Measurements from ENCODE around the gene GATA3. TPM values are rescaled to one million over a fixed set of nuclear protein-coding genes. Genes with fewer than 3 reads are reported as not detected.

GATA3 gene
- total RNA-seq, 1 donor from 2014 or later: 17.6 TPM

GRCh38 chr10:8032558-8032957, 21.9 kb upstream of the GATA3 start:
- Mint-ChIP-seq H3K27me3 (ENCODE audit: low read depth, unreplicated experiment) (peaks cover 51% of the 10 kb centered on the region), H3K4me3 (ENCODE audit: unreplicated experiment) (no peak overlapping the region), H3K4me1 (ENCODE audit: low read depth, unreplicated experiment) (peaks cover 4% of the 10 kb centered on the region), H3K27ac (ENCODE audit: unreplicated experiment) (no peak overlapping the region), H3K36me3 (ENCODE audit: low read depth, unreplicated experiment) (no peaks in the 10 kb centered on the region), H3K9me3 (ENCODE audit: unreplicated experiment) (peaks cover 11% of the 10 kb centered on the region)
- no peak overlapping the region for H3K4me2 ChIP-seq (ENCODE audit: low read length)
- no peaks in the 10 kb centered on the region for H3K79me2 ChIP-seq (ENCODE audit: insufficient read depth, low read length)
- no peak overlapping the region for H3K27ac ChIP-seq (ENCODE audit: low read depth, low read length)
- TF ChIP-seq CTCF (IDR thresholded peaks at IDR 0.05; ENCODE audit: insufficient read depth, low read depth, low read length) (no peak), EZH2 (IDR thresholded peaks at IDR 0.05; ENCODE audit: insufficient read depth, low read length) (no peak)
- H3K27me3 ChIP-seq (ENCODE audit: insufficient read depth, low read length): peaks cover 52% of the 10 kb centered on the region
- FAIRE-seq: no peak
- H3K4me1 ChIP-seq (ENCODE audit: insufficient read depth, low read length): peaks cover 6% of the 10 kb centered on the region
- H2AFZ ChIP-seq (ENCODE audit: low read depth, low read length): no peak overlapping the region
- H3K36me3 ChIP-seq (ENCODE audit: insufficient read depth, low read length): no peaks in the 10 kb centered on the region
- H4K20me1 ChIP-seq (ENCODE audit: insufficient read depth, low read length): no peaks in the 10 kb centered on the region
- no peak for DNase-seq (ENCODE audit: low read depth)
- peaks cover 5% of the 10 kb centered on the region for H3K9me3 ChIP-seq (ENCODE audit: insufficient read depth, low read depth, low read length)
- H3K4me3 ChIP-seq (ENCODE audit: insufficient read depth, low read depth, low read length): no peak overlapping the region
- no peak overlapping the region for H3K9ac ChIP-seq (ENCODE audit: low read length)

DNA sequence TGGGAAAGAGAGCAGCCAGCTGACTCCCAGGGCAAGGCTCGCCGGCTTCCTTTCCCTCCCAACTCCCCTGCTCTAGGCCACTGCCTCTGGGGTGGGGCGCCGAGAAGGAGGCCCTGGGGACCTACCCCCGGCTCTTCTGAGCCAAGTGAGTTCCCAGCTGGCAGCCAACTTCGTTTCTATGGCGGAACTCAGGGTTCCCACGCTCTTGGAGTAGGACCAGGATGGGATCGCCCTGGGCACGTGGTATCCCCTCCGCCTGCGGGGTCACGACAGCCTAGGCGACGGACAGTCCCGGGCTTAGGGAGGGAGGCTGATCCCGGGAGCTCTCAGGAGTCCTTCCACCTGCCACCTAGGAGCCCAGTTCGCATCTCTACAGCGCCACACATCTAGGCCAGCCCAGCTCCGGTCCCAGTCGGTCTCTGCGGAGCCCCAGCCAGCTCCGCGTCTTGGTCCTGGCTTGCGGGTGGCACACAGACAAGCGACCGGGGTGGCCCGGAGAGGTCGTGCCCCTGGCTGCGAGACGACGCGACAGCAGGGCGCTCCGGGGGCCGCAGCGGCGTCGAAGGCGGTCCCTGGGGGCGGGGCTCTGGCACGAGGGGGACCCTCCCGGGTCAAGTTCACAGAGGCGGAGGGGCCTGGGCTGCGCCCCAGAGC, 20.5 kb upstream of the GATA3 start:
- no peaks in the 10 kb centered on the region for H3K36me3 Mint-ChIP-seq (ENCODE audit: low read depth, unreplicated experiment)
- H4K20me1 ChIP-seq (ENCODE audit: insufficient read depth, low read length): peaks cover 6% of the 10 kb centered on the region
- no peaks in the 10 kb centered on the region for H3K36me3 ChIP-seq (ENCODE audit: insufficient read depth, low read length)
- no peaks in the 10 kb centered on the region for H3K79me2 ChIP-seq (ENCODE audit: insufficient read depth, low read length)
- peaks cover 20% of the 10 kb centered on the region for H3K9me3 Mint-ChIP-seq (ENCODE audit: unreplicated experiment)
- H3K4me1 Mint-ChIP-seq (ENCODE audit: low read depth, unreplicated experiment): peaks cover 4% of the 10 kb centered on the region
- H3K4me2 ChIP-seq (ENCODE audit: low read length): peak overlapping the region; percentile 69
- peaks cover 65% of the 10 kb centered on the region for H3K27me3 Mint-ChIP-seq (ENCODE audit: low read depth, unreplicated experiment)
- H3K4me3 Mint-ChIP-seq (ENCODE audit: unreplicated experiment): no peak overlapping the region
- H3K4me1 ChIP-seq (ENCODE audit: insufficient read depth, low read length): peaks cover 6% of the 10 kb centered on the region
- peak; percentile 53 for TF ChIP-seq EZH2 (IDR thresholded peaks at IDR 0.05; ENCODE audit: insufficient read depth, low read length)
- no peak for TF ChIP-seq CTCF (IDR thresholded peaks at IDR 0.05; ENCODE audit: insufficient read depth, low read depth, low read length)
- no peak overlapping the region for H3K27ac ChIP-seq (ENCODE audit: low read depth, low read length)
- H3K9me3 ChIP-seq (ENCODE audit: insufficient read depth, low read depth, low read length): peaks cover 5% of the 10 kb centered on the region
- no peak overlapping the region for H2AFZ ChIP-seq (ENCODE audit: low read depth, low read length)
- peaks cover 65% of the 10 kb centered on the region for H3K27me3 ChIP-seq (ENCODE audit: insufficient read depth, low read length)
- no peak overlapping the region for H3K4me3 ChIP-seq (ENCODE audit: insufficient read depth, low read depth, low read length)
- no peak overlapping the region for H3K27ac Mint-ChIP-seq (ENCODE audit: unreplicated experiment)
- H3K9ac ChIP-seq (ENCODE audit: low read length): no peak overlapping the region
- FAIRE-seq (no peak), DNase-seq (ENCODE audit: low read depth) (no peak)

DNA sequence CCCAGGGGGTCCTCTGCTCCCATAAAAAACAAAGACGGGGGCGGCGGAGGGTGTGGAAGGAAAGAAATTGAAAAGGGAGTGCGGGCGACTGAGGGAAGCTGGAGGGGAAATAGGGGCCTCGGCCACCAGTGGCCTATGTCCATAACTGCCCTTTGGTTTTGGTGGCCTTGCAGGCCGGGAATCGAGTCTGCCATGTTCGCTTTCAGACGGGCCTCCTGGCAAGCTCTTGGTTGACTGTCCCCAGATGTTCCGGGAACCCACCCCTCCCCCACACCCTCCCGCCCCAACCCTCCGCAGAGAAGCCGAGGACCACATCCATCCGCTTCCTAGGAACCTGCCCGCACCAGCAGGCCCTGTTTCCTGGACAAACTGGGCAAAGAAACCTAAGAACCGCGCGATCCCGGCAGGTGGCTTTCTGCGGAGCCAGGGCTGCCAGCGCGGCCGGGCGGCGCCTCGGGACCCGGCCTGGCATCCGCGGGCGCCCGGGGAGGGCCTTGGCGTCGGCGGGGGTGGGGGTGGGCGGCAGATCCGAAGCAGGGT, 20.0 kb upstream of the GATA3 start:
- H3K27me3 ChIP-seq (ENCODE audit: insufficient read depth, low read length): peaks cover 71% of the 10 kb centered on the region
- no peak overlapping the region for H3K4me3 Mint-ChIP-seq (ENCODE audit: unreplicated experiment)

More for the DNA sequence above, 20.0 kb upstream of the GATA3 start:
- Mint-ChIP-seq H3K27me3 (ENCODE audit: low read depth, unreplicated experiment) (peaks cover 71% of the 10 kb centered on the region), H3K4me1 (ENCODE audit: low read depth, unreplicated experiment) (peaks cover 4% of the 10 kb centered on the region), H3K9me3 (ENCODE audit: unreplicated experiment) (peaks cover 21% of the 10 kb centered on the region), H3K36me3 (ENCODE audit: low read depth, unreplicated experiment) (no peaks in the 10 kb centered on the region), H3K27ac (ENCODE audit: unreplicated experiment) (no peak overlapping the region)
- Histone ChIP-seq H3K4me3 (ENCODE audit: insufficient read depth, low read depth, low read length) (no peak overlapping the region), H3K9ac (ENCODE audit: low read length) (no peak overlapping the region), H3K27ac (ENCODE audit: low read depth, low read length) (no peak overlapping the region), H3K36me3 (ENCODE audit: insufficient read depth, low read length) (no peaks in the 10 kb centered on the region), H2AFZ (ENCODE audit: low read depth, low read length) (no peak overlapping the region), H3K4me1 (ENCODE audit: insufficient read depth, low read length) (peaks cover 6% of the 10 kb centered on the region), H3K9me3 (ENCODE audit: insufficient read depth, low read depth, low read length) (peaks cover 5% of the 10 kb centered on the region), H4K20me1 (ENCODE audit: insufficient read depth, low read length) (peaks cover 6% of the 10 kb centered on the region), H3K4me2 (ENCODE audit: low read length) (peak overlapping the region; percentile 69), H3K79me2 (ENCODE audit: insufficient read depth, low read length) (no peaks in the 10 kb centered on the region)
- DNase-seq (ENCODE audit: low read depth) (no peak), FAIRE-seq (no peak)
- no peak for TF ChIP-seq CTCF (IDR thresholded peaks at IDR 0.05; ENCODE audit: insufficient read depth, low read depth, low read length)
- TF ChIP-seq EZH2 (IDR thresholded peaks at IDR 0.05; ENCODE audit: insufficient read depth, low read length): no peak
